ENCODE data around the gene CTXND1. TPM values are rescaled to one million over a fixed set of nuclear protein-coding genes. Genes with fewer than 3 reads are reported as not detected.

CTXND1 gene
- total and polyA plus RNA-seq, 4 donors, result 0.05 to 0.21 TPM; not detected in 2

- H3K9me3 ChIP-seq (ENCODE audit: control insufficient read depth, low read length), result no peaks in the 10 kb centered on the region
- 56 to 80% methylated on average over 12 of the region's 12 CpGs for WGBS, 2 donors
- intact Hi-C loops (cut with DNase I), result no loop called here
- no peaks in the 10 kb centered on the region for H3K4me1 ChIP-seq (ENCODE audit: control insufficient read depth in 1 of 2, insufficient read depth in 2 of 2, low read length in 2 of 2)
- H3K36me3 ChIP-seq (ENCODE audit: control insufficient read depth in 1 of 2, insufficient read depth in 2 of 2, low read length in 1 of 2), result no peaks in the 10 kb centered on the region
- H3K27ac ChIP-seq (ENCODE audit: low read depth in 1 of 2, low read length in 2 of 2), result no peak overlapping the region
- no peak overlapping the region for H3K4me3 ChIP-seq (ENCODE audit: low read length in 2 of 2)
- ATAC-seq (ENCODE audit: low FRiP score) (no peak), DNase-seq (no peak)
- no peaks in the 10 kb centered on the region for H3K27me3 ChIP-seq (ENCODE audit: control insufficient read depth in 1 of 2, insufficient read depth in 2 of 2, low read length in 1 of 2)
These were observed 41.1 kb downstream of the CTXND1 start for GRCh38 chr15:80210611-80211573.

- Histone ChIP-seq H3K4me3 (ENCODE audit: low read length in 2 of 2) (no peak overlapping the region), H3K4me1 (ENCODE audit: control insufficient read depth in 1 of 2, insufficient read depth in 2 of 2, low read length in 2 of 2) (no peaks in the 10 kb centered on the region), H3K27me3 (ENCODE audit: control insufficient read depth in 1 of 2, insufficient read depth in 2 of 2, low read length in 1 of 2) (no peaks in the 10 kb centered on the region), H3K9me3 (ENCODE audit: control insufficient read depth, low read length) (no peaks in the 10 kb centered on the region), H3K27ac (ENCODE audit: low read depth in 1 of 2, low read length in 2 of 2) (no peak overlapping the region), H3K36me3 (ENCODE audit: control insufficient read depth in 1 of 2, insufficient read depth in 2 of 2, low read length in 1 of 2) (no peaks in the 10 kb centered on the region)
- ATAC-seq (ENCODE audit: low FRiP score) (no peak), DNase-seq (no peak)
- WGBS, 2 donors, result 79 to 84% methylated on average over 11 of the region's 11 CpGs
- intact Hi-C loops (cut with DNase I), result no loop called here
These were observed 43.0 kb downstream of the CTXND1 start for GRCh38 chr15:80208758-80209734.

- 55 to 60% methylated on average over 3 of the region's 3 CpGs for WGBS, 2 donors
- H3K9me3 ChIP-seq (ENCODE audit: control insufficient read depth, low read length), result no peaks in the 10 kb centered on the region
- no peak for DNase-seq
- H3K4me1 ChIP-seq (ENCODE audit: control insufficient read depth in 1 of 2, insufficient read depth in 2 of 2, low read length in 2 of 2), result no peaks in the 10 kb centered on the region
- ATAC-seq (ENCODE audit: low FRiP score), result no peak
- no peaks in the 10 kb centered on the region for H3K27me3 ChIP-seq (ENCODE audit: control insufficient read depth in 1 of 2, insufficient read depth in 2 of 2, low read length in 1 of 2)
- no peak overlapping the region for H3K27ac ChIP-seq (ENCODE audit: low read depth in 1 of 2, low read length in 2 of 2)
- intact Hi-C loops (cut with DNase I), result no loop called here
- H3K36me3 ChIP-seq (ENCODE audit: control insufficient read depth in 1 of 2, insufficient read depth in 2 of 2, low read length in 1 of 2), result no peaks in the 10 kb centered on the region
- H3K4me3 ChIP-seq (ENCODE audit: low read length in 2 of 2), result no peak overlapping the region
These were observed 44.1 kb downstream of the CTXND1 start for GRCh38 chr15:80207887-80208286.

DNA sequence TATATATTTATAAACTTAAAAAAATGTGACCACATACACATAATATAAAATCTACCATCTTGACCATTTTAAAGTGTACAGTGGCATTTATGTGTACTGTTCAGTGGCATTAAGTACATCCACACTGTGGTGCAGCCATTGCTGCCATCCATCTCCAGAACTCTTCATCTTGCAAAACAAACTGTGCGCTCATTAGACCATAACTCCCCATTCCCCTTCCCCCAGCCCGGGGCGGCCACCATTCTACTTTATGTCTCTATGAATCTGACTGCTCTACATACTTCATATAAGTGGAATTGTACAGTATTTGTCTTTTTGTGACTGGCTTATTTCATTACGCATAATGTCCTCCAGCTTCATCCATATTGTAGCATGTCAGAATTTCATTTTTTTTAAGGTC, 47.8 kb downstream of the CTXND1 start:
- 73 to 74% methylated on average over 4 of the region's 4 CpGs for whole genome bisulfite sequencing, 2 donors
- Histone ChIP-seq H3K36me3 (ENCODE audit: control insufficient read depth in 1 of 2, insufficient read depth in 2 of 2, low read length in 1 of 2) (no peaks in the 10 kb centered on the region), H3K9me3 (ENCODE audit: control insufficient read depth, low read length) (no peaks in the 10 kb centered on the region), H3K4me1 (ENCODE audit: control insufficient read depth in 1 of 2, insufficient read depth in 2 of 2, low read length in 2 of 2) (no peaks in the 10 kb centered on the region), H3K4me3 (ENCODE audit: low read length in 2 of 2) (no peak overlapping the region), H3K27ac (ENCODE audit: low read depth in 1 of 2, low read length in 2 of 2) (no peak overlapping the region), H3K27me3 (ENCODE audit: control insufficient read depth in 1 of 2, insufficient read depth in 2 of 2, low read length in 1 of 2) (no peaks in the 10 kb centered on the region)
- intact Hi-C loops (cut with DNase I), result no loop called here
- DNase-seq, result no peak
- ATAC-seq (ENCODE audit: low FRiP score), result no peak

DNA sequence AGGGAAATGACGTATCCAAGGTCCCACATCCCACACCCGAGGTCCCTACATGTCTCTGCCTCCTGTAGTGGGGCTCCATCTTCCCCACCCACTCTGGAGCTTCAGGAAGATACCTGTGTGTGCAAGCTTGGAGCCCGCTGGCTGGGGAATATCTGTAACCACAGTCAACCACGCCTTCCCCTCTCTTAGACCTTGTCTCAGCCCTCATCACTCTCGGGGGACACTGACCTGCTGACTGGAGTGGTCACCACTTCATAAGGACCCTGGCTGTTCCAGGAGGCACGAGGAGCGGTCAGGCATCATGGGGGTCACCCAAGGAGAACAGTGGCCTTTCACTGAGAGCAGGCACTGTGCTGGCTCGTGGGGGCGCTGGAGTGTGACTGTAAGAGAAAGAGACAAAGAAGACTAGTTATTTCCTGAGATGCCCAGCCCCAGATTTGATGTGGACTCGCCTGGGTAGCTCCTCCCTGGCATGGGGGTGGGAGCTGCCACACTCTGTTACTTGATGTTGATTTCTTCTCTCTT, 48.6 kb downstream of the CTXND1 start:
- intact Hi-C loops (cut with DNase I), result no loop called here
- no peaks in the 10 kb centered on the region for H3K9me3 ChIP-seq (ENCODE audit: control insufficient read depth, low read length)
- H3K4me3 ChIP-seq (ENCODE audit: low read length in 2 of 2), result no peak overlapping the region
- no peak overlapping the region for H3K27ac ChIP-seq (ENCODE audit: low read depth in 1 of 2, low read length in 2 of 2)
- ATAC-seq (ENCODE audit: low FRiP score) (no peak), DNase-seq (no peak)
- no peaks in the 10 kb centered on the region for H3K27me3 ChIP-seq (ENCODE audit: control insufficient read depth in 1 of 2, insufficient read depth in 2 of 2, low read length in 1 of 2)
- no peaks in the 10 kb centered on the region for H3K36me3 ChIP-seq (ENCODE audit: control insufficient read depth in 1 of 2, insufficient read depth in 2 of 2, low read length in 1 of 2)
- WGBS, 2 donors, result 74 to 78% methylated on average over 10 of the region's 10 CpGs
- H3K4me1 ChIP-seq (ENCODE audit: control insufficient read depth in 1 of 2, insufficient read depth in 2 of 2, low read length in 2 of 2), result no peaks in the 10 kb centered on the region

DNA sequence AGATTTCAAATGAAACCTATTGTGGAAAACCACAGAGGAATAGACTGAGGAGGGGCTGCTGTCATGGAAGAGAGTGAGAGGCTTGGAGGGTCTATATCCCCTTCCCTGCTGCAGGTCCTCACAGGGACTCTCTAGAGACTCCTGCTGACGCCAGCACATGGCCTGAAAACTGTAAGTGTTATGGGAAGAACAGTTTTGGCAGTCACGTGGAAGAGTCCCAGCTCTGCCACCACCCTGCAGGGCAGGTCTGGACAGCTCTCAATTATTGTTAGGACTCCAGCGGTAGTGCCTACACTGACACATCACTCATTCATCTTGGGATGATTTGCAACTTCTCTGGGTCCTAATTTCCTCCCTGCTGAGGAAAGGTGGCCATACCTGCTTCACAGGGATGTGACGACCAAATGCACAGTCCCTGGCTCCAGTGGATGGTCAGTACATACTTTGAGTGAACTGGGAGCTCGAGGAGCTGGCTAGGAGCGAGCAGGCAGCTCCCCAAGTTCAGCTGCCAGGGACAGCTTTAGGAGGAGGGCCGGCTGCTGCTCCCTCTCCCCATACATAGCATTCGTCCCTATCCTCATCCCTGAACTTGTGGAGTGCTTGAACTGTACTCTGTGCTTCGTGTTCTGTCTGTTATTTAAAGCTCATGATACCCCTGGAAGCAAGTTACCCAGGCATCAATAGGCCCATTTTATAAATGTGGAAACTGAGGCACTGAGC, 49.2 kb downstream of the CTXND1 start:
- no peak for ATAC-seq (ENCODE audit: low FRiP score)
- 38 to 47% methylated on average over 9 of the region's 9 CpGs for WGBS, 2 donors
- no peaks in the 10 kb centered on the region for H3K9me3 ChIP-seq (ENCODE audit: control insufficient read depth, low read length)
- no peaks in the 10 kb centered on the region for H3K27me3 ChIP-seq (ENCODE audit: control insufficient read depth in 1 of 2, insufficient read depth in 2 of 2, low read length in 1 of 2)
- no peaks in the 10 kb centered on the region for H3K36me3 ChIP-seq (ENCODE audit: control insufficient read depth in 1 of 2, insufficient read depth in 2 of 2, low read length in 1 of 2)
- DNase-seq, result no peak
- H3K27ac ChIP-seq (ENCODE audit: low read depth in 1 of 2, low read length in 2 of 2), result no peak overlapping the region
- no peaks in the 10 kb centered on the region for H3K4me1 ChIP-seq (ENCODE audit: control insufficient read depth in 1 of 2, insufficient read depth in 2 of 2, low read length in 2 of 2)
- intact Hi-C loops (cut with DNase I), result no loop called here
- no peak overlapping the region for H3K4me3 ChIP-seq (ENCODE audit: low read length in 2 of 2)

GRCh38 chr15:80202016-80202315, 50.0 kb downstream of the CTXND1 start:
- H3K27ac ChIP-seq (ENCODE audit: low read depth in 1 of 2, low read length in 2 of 2), result no peak overlapping the region
- intact Hi-C loops (cut with DNase I), result no loop called here
- no peak for ATAC-seq (ENCODE audit: low FRiP score)
- no peaks in the 10 kb centered on the region for H3K36me3 ChIP-seq (ENCODE audit: control insufficient read depth in 1 of 2, insufficient read depth in 2 of 2, low read length in 1 of 2)
- H3K27me3 ChIP-seq (ENCODE audit: control insufficient read depth in 1 of 2, insufficient read depth in 2 of 2, low read length in 1 of 2), result no peaks in the 10 kb centered on the region
- H3K9me3 ChIP-seq (ENCODE audit: control insufficient read depth, low read length), result no peaks in the 10 kb centered on the region
- 48 to 84% methylated on average over 2 of the region's 2 CpGs for WGBS, 2 donors
- H3K4me3 ChIP-seq (ENCODE audit: low read length in 2 of 2), result no peak overlapping the region
- DNase-seq, result no peak
- no peaks in the 10 kb centered on the region for H3K4me1 ChIP-seq (ENCODE audit: control insufficient read depth in 1 of 2, insufficient read depth in 2 of 2, low read length in 2 of 2)

- Histone ChIP-seq H3K4me3 (ENCODE audit: low read length in 2 of 2) (no peak overlapping the region), H3K27me3 (ENCODE audit: control insufficient read depth in 1 of 2, insufficient read depth in 2 of 2, low read length in 1 of 2) (no peaks in the 10 kb centered on the region), H3K4me1 (ENCODE audit: control insufficient read depth in 1 of 2, insufficient read depth in 2 of 2, low read length in 2 of 2) (no peaks in the 10 kb centered on the region), H3K9me3 (ENCODE audit: control insufficient read depth, low read length) (no peaks in the 10 kb centered on the region), H3K36me3 (ENCODE audit: control insufficient read depth in 1 of 2, insufficient read depth in 2 of 2, low read length in 1 of 2) (no peaks in the 10 kb centered on the region), H3K27ac (ENCODE audit: low read depth in 1 of 2, low read length in 2 of 2) (no peak overlapping the region)
- ATAC-seq (ENCODE audit: low FRiP score) (no peak), DNase-seq (no peak)
- WGBS, 2 donors, result 89 to 91% methylated on average over 26 of the region's 26 CpGs
- intact Hi-C loops (cut with DNase I), result no loop called here
These were observed 50.6 kb downstream of the CTXND1 start for GRCh38 chr15:80201256-80202015.

Data from aorta (tissue), 5 donors.